ENCODE results near the gene GJC2.

GJC2 gene

GRCh38 chr1:228145463-228146416 lies 4.0 kb upstream of the GJC2 start:
- DNase-seq, result no peak

- DNase-seq, result no peak
Measured at GRCh38 chr1:228146417-228147150, 3.1 kb upstream of the GJC2 start.

GRCh38 chr1:228147151-228147693 lies 2.5 kb upstream of the GJC2 start:
- DNase-seq, result no peak

GRCh38 chr1:228147768-228148167 lies 2.0 kb upstream of the GJC2 start:
- no peak for DNase-seq

- DNase-seq, result no peak
Measured at GRCh38 chr1:228148196-228148861, 1.4 kb upstream of the GJC2 start.

- DNase-seq, result no peak
Measured at GRCh38 chr1:228148935-228149405, 760 bp upstream of the GJC2 start.

- no peak for DNase-seq
Measured at GRCh38 chr1:228150120-228150460, 360 bp downstream of the GJC2 start.

GRCh38 chr1:228150461-228151179 lies 890 bp downstream of the GJC2 start:
- DNase-seq, result no peak

GRCh38 chr1:228151180-228151925 lies 1.6 kb downstream of the GJC2 start:
- DNase-seq, result no peak

GRCh38 chr1:228152097-228152917 lies 2.6 kb downstream of the GJC2 start:
- no peak for DNase-seq

GRCh38 chr1:228152918-228153258 lies 3.2 kb downstream of the GJC2 start:
- DNase-seq, result no peak

GRCh38 chr1:228154021-228154669 lies 4.4 kb downstream of the GJC2 start:
- no peak for DNase-seq

- no peak for DNase-seq
Measured at GRCh38 chr1:228154670-228155571, 5.2 kb downstream of the GJC2 start.

GRCh38 chr1:228155596-228156514 lies 6.1 kb downstream of the GJC2 start:
- DNase-seq, result no peak

- DNase-seq, result no peak
Measured at GRCh38 chr1:228156515-228156881, 6.8 kb downstream of the GJC2 start.

- no peak for DNase-seq
Measured at GRCh38 chr1:228156941-228157728, 7.4 kb downstream of the GJC2 start.

GRCh38 chr1:228157729-228158126 lies 8.0 kb downstream of the GJC2 start:
- no peak for DNase-seq

Measured in T-helper 9 cell (primary cell).